ENCODE measurements around the gene APBB2. TPM values are rescaled to one million over a fixed set of nuclear protein-coding genes. Genes with fewer than 3 reads are reported as not detected.

APBB2 gene
- total RNA-seq, 4 donors from 2014 or later, result 47.5 to 99.9 (median 57.5) TPM

- no peak overlapping the region for H3K27ac ChIP-seq
- peaks cover 0 to 9% (median 0%) of the 10 kb centered on the region in 3 donors for H3K36me3 ChIP-seq
- DNase-seq, result no peak
- H3K4me1 ChIP-seq, result no peaks in the 10 kb centered on the region
- no peaks in the 10 kb centered on the region for H3K27me3 ChIP-seq
- no peak for TF ChIP-seq POLR2A (IDR thresholded peaks at IDR 0.05)
- no peak for TF ChIP-seq CTCF (IDR thresholded peaks at IDR 0.05)
- no peak overlapping the region for H3K4me3 ChIP-seq
- H3K9me3 ChIP-seq, result no peaks in the 10 kb centered on the region
Observed at GRCh38 chr4:41015016-41015675, 199.2 kb downstream of the APBB2 start.

- H3K9me3 ChIP-seq, result no peaks in the 10 kb centered on the region
- TF ChIP-seq CTCF (IDR thresholded peaks at IDR 0.05), result no peak
- no peak overlapping the region for H3K4me3 ChIP-seq
- H3K27ac ChIP-seq, result no peak overlapping the region
- H3K27me3 ChIP-seq, result no peaks in the 10 kb centered on the region
- peaks cover 0 to 9% (median 0%) of the 10 kb centered on the region in 3 donors for H3K36me3 ChIP-seq
- no peaks in the 10 kb centered on the region for H3K4me1 ChIP-seq
- DNase-seq, result no peak
Observed at GRCh38 chr4:41014158-41014557, 200.2 kb downstream of the APBB2 start.

- no peaks in the 10 kb centered on the region for H3K9me3 ChIP-seq
- DNase-seq, result no peak
- peaks cover 0 to 9% (median 0%) of the 10 kb centered on the region in 3 donors for H3K36me3 ChIP-seq
- no peak overlapping the region for H3K4me3 ChIP-seq
- TF ChIP-seq CTCF (IDR thresholded peaks at IDR 0.05) (no peak), POLR2A (IDR thresholded peaks at IDR 0.05) (no peak)
- no peak overlapping the region for H3K27ac ChIP-seq
- no peaks in the 10 kb centered on the region for H3K4me1 ChIP-seq
- no peaks in the 10 kb centered on the region for H3K27me3 ChIP-seq
Observed at GRCh38 chr4:41013746-41014145, 200.6 kb downstream of the APBB2 start.

GRCh38 chr4:41012911-41013310 lies 201.4 kb downstream of the APBB2 start:
- Histone ChIP-seq H3K27ac (no peak overlapping the region), H3K9me3 (no peaks in the 10 kb centered on the region), H3K4me1 (no peaks in the 10 kb centered on the region), H3K27me3 (no peaks in the 10 kb centered on the region), H3K36me3 (peaks cover 0 to 9% (median 0%) of the 10 kb centered on the region in 3 donors), H3K4me3 (no peak overlapping the region)
- DNase-seq, result no peak
- TF ChIP-seq POLR2A (IDR thresholded peaks at IDR 0.05) (no peak), CTCF (IDR thresholded peaks at IDR 0.05) (no peak)

- no peak overlapping the region for H3K27ac ChIP-seq
- H3K4me1 ChIP-seq, result no peaks in the 10 kb centered on the region
- TF ChIP-seq POLR2A (IDR thresholded peaks at IDR 0.05) (no peak), CTCF (IDR thresholded peaks at IDR 0.05) (no peak)
- H3K27me3 ChIP-seq, result no peaks in the 10 kb centered on the region
- peaks cover 0 to 9% (median 0%) of the 10 kb centered on the region in 3 donors for H3K36me3 ChIP-seq
- H3K4me3 ChIP-seq, result no peak overlapping the region
- DNase-seq, result no peak
- H3K9me3 ChIP-seq, result peaks cover 0 to under 1% (median 0%) of the 10 kb centered on the region in 4 donors
Observed at GRCh38 chr4:41012293-41012692, 202.0 kb downstream of the APBB2 start.
